B cell (primary cell): ENCODE measurements around the gene RBM28. TPM values are rescaled to one million over a fixed set of nuclear protein-coding genes. Genes with fewer than 3 reads are reported as not detected.

Experiments used
- ATAC-seq: fragments of 200-7000 bp; cut with Tn5 transposase; one replicate; pipeline ENCODE4 v1.10.0; 2021; ENCODE audit warnings: low read depth, mild to moderate bottlenecking, moderate number of reproducible peaks, moderate library complexity
- CTCF ChIA-PET: fragments of 350-600 bp; sonication (Branson Sonifier 250); formaldehyde crosslinking; loops from one replicate; lab custom pipeline; 2021; ENCODE audit warnings: antibody characterized with exemption, inconsistent platforms; lab: Charles Lee
- POLR2A ChIA-PET: fragments of 350-600 bp; sonication (Branson Sonifier 250); formaldehyde crosslinking; loops from one replicate; lab custom pipeline; 2021; ENCODE audit warnings: antibody characterized with exemption; lab: Charles Lee
- DNase-seq: peaks from one replicate; pipeline ENCODE4 v3.0.0; 2013
- H2AFZ ChIP-seq: 2 replicates; pipeline ENCODE4 v1.6.1; 2012; ENCODE audit warnings: mild to moderate bottlenecking, low read depth, low read length; ENCODE audit not compliant: insufficient read depth, poor library complexity, severe bottlenecking
- H3K27ac ChIP-seq, 2 donors: 1 replicate in 1 of 2; 2 replicates in 1 of 2; pipeline ENCODE4 v1.5.1; 2012 to 2013; ENCODE audit warnings: low read length in 2 of 2, mild to moderate bottlenecking in 2 of 2, moderate library complexity in 1 of 2
- H3K27me3 ChIP-seq, 4 experiments: fragments of 200-600 bp in 1 of 4; sonication (generic) in 1 of 4; replicated peaks in 1 of 4; 1 replicate in 2 of 4; 2 replicates in 2 of 4; pipeline versions ENCODE4 v1.6.1 to v1.7.0; 2013 to 2016; ENCODE audit warnings: low read length in 3 of 4, mild to moderate bottlenecking in 2 of 4, mixed read lengths in 1 of 4, moderate library complexity in 1 of 4; ENCODE audit not compliant: insufficient read depth in 4 of 4, control insufficient read depth in 3 of 4; ENCODE audit errors: control extremely low read depth in 1 of 4
- H3K36me3 ChIP-seq, 2 experiments: replicated peaks in 1 of 2; 1 replicate in 1 of 2; 2 replicates in 1 of 2; pipeline versions ENCODE4 v1.6.1 to v1.7.1; 2013; ENCODE audit warnings: low read length in 1 of 2; ENCODE audit not compliant: insufficient read depth in 2 of 2, control insufficient read depth in 1 of 2; ENCODE audit errors: control extremely low read depth in 1 of 2, extremely low read depth in 1 of 2
- H3K4me1 ChIP-seq, 2 donors: fragments of 200-600 bp in 1 of 2; sonication (generic) in 1 of 2; 1 replicate in 1 of 2; 2 replicates in 1 of 2; pipeline versions ENCODE4 v1.5.1 to v1.6.1; 2013 to 2017; ENCODE audit warnings: low read length in 2 of 2; ENCODE audit not compliant: control insufficient read depth in 2 of 2, insufficient read depth in 2 of 2
- H3K4me2 ChIP-seq: replicated peaks from 2 replicates; pipeline ENCODE3; 2012; ENCODE audit warnings: mild to moderate bottlenecking, low read depth, low read length; ENCODE audit not compliant: poor library complexity, severe bottlenecking
- H3K4me3 ChIP-seq, 5 experiments: fragments of 200-600 bp in 1 of 5; sonication (generic) in 1 of 5; 1 replicate in 3 of 5; 2 replicates in 2 of 5; pipeline versions ENCODE4 v1.5.1 to v1.7.0; 2011 to 2016; ENCODE audit warnings: low read length in 4 of 5, mild to moderate bottlenecking in 4 of 5, low read depth in 2 of 5, control low read depth in 1 of 5, moderate library complexity in 1 of 5; ENCODE audit not compliant: insufficient read depth in 1 of 5; ENCODE audit errors: control extremely low read depth in 1 of 5, extremely low read depth in 1 of 5
- H3K79me2 ChIP-seq: fragments of 200-600 bp; sonication (generic); one replicate; pipeline ENCODE4 v1.6.0; 2016; ENCODE audit warnings: low read length; ENCODE audit not compliant: control insufficient read depth, insufficient read depth
- H3K9ac ChIP-seq: fragments of 200-600 bp; sonication (generic); 2 replicates; pipeline ENCODE4 v1.6.1; 2017; ENCODE audit warnings: mild to moderate bottlenecking, low read length, moderate library complexity
- H3K9me3 ChIP-seq, 3 donors: one replicate each; pipeline versions ENCODE4 v1.6.1 to v1.7.1; 2013; ENCODE audit warnings: low read length in 2 of 3; ENCODE audit not compliant: control insufficient read depth in 2 of 3, insufficient read depth in 1 of 3; ENCODE audit errors: control extremely low read depth in 1 of 3
- H4K20me1 ChIP-seq: 2 replicates; pipeline ENCODE4 v1.6.0; 2012; ENCODE audit warnings: mild to moderate bottlenecking, low read length; ENCODE audit not compliant: insufficient read depth, control insufficient read depth, poor library complexity, severe bottlenecking
- H3K27ac Mint-ChIP-seq: one replicate; pipeline ENCODE4 v1.8.0; 2021; ENCODE audit warnings: mixed read lengths
- H3K27me3 Mint-ChIP-seq: one replicate; pipeline ENCODE4 v1.8.0; 2021; ENCODE audit warnings: mixed read lengths
- H3K4me1 Mint-ChIP-seq: one replicate; pipeline ENCODE4 v1.8.0; 2021; ENCODE audit warnings: mixed read lengths
- H3K4me3 Mint-ChIP-seq: one replicate; pipeline ENCODE4 v1.8.0; 2021; ENCODE audit warnings: mixed read lengths
- H3K9me3 Mint-ChIP-seq: one replicate; pipeline ENCODE4 v1.8.0; 2022; ENCODE audit warnings: mixed read lengths; ENCODE audit not compliant: insufficient read depth
- CTCF ChIP-seq: fragments of 200-600 bp; IDR thresholded peaks from one replicate; pipeline ENCODE4 v1.8.0; 2022; ENCODE audit warnings: antibody characterized with exemption, mild to moderate bottlenecking
- EZH2 ChIP-seq: IDR thresholded peaks from 2 replicates; pipeline ENCODE4 v1.6.1; 2012; ENCODE audit warnings: borderline replicate concordance, low read depth, mild to moderate bottlenecking, moderate library complexity, low read length; ENCODE audit not compliant: insufficient read depth, poor library complexity, severe bottlenecking
- WGBS: methylation state at CpG from one replicate; pipeline ENCODE4 v1.1.5; 2013; ENCODE audit warnings: missing lambda C conversion rate; ENCODE audit not compliant: insufficient coverage; 5-methylcytosine and 5-hydroxymethylcytosine counted together
- intact Hi-C: fragments of 100-400 bp; cut with micrococcal nuclease; formaldehyde crosslinking; loops from one replicate; pipeline ENCODE4 v1.10.0; 2022
- polyA plus RNA-seq: library from polyadenylated mRNA; depleted of rRNA; stranded (reverse); fragments of >200 nt; gene quantifications from 2 replicates; pipeline ENCODE4 v1.2.3, GENCODE V29; 2012
- total RNA-seq, 2 donors: library from RNA; stranded (reverse); fragments of 120-200 nt in 1 of 2; gene quantifications; 1 replicate in 1 of 2; 2 replicates in 1 of 2; pipeline versions ENCODE4 v1.2.3 to v1.2.4, GENCODE V29; 2013 to 2022

RBM28 gene
- total and polyA plus RNA-seq, 2 donors (not counting 1 experiment from before 2014, with no cell fraction given), result 10.7 to 46.2 TPM

- Histone ChIP-seq H3K4me3 (no peak overlapping the region), H3K27ac (no peak overlapping the region), H3K9me3 (peaks cover 0 to 16% (median 7%) of the 10 kb centered on the region in 3 donors), H3K79me2 (no peaks in the 10 kb centered on the region), H3K27me3 (no peaks in the 10 kb centered on the region), H4K20me1 (no peaks in the 10 kb centered on the region), H3K9ac (no peak overlapping the region), H3K4me1 (no peaks in the 10 kb centered on the region), H2AFZ (no peak overlapping the region), H3K4me2 (no peak overlapping the region), H3K36me3 (no peaks in the 10 kb centered on the region)
- H3K4me3 Mint-ChIP-seq, result no peak overlapping the region
- DNase-seq (no peak), ATAC-seq (no peak)
- peaks cover 16% of the 10 kb centered on the region for H3K9me3 Mint-ChIP-seq
- WGBS, result no CpG with 5 or more reads among the region's 6 CpGs
- ChIA-PET POLR2A (no interaction called here), CTCF (no interaction called here)
- peaks cover 4% of the 10 kb centered on the region for H3K27me3 Mint-ChIP-seq
- intact Hi-C loops, result no loop called here
- H3K27ac Mint-ChIP-seq, result no peak overlapping the region
- H3K4me1 Mint-ChIP-seq, result no peaks in the 10 kb centered on the region
- no peak for TF ChIP-seq CTCF
Observed at GRCh38 chr7:128279124-128279713, 64.5 kb downstream of the RBM28 start.

- Histone ChIP-seq H2AFZ (no peak overlapping the region), H3K27ac (no peak overlapping the region), H3K9me3 (peaks cover 0 to 16% (median 7%) of the 10 kb centered on the region in 3 donors), H3K4me3 (no peak overlapping the region), H3K4me1 (no peaks in the 10 kb centered on the region), H3K27me3 (no peaks in the 10 kb centered on the region), H3K9ac (no peak overlapping the region), H3K79me2 (no peaks in the 10 kb centered on the region), H3K4me2 (no peak overlapping the region), H3K36me3 (no peaks in the 10 kb centered on the region), H4K20me1 (no peaks in the 10 kb centered on the region)
- TF ChIP-seq EZH2, result no peak
- no peak for TF ChIP-seq CTCF
- H3K4me3 Mint-ChIP-seq, result no peak overlapping the region
- no peak for DNase-seq
- WGBS, result no CpG with 5 or more reads among the region's 1 CpG
- H3K27ac Mint-ChIP-seq, result no peak overlapping the region
- intact Hi-C loops, result no loop called here
- no peak for ATAC-seq
- no peaks in the 10 kb centered on the region for H3K4me1 Mint-ChIP-seq
- CTCF ChIA-PET, result no interaction called here
- H3K27me3 Mint-ChIP-seq, result peaks cover 5% of the 10 kb centered on the region
- peaks cover 16% of the 10 kb centered on the region for H3K9me3 Mint-ChIP-seq
- POLR2A ChIA-PET, result no interaction called here
Observed at GRCh38 chr7:128278366-128278765, 65.3 kb downstream of the RBM28 start.
